Measurements from ENCODE around the gene ITIH3.

ITIH3 gene

GRCh38 chr3:52843108-52843865, 48.7 kb downstream of the ITIH3 start:
- in situ Hi-C loops (cut with HindIII; ENCODE audit: low sequenced_read_pairs): no loop called here

GRCh38 chr3:52843881-52844280, 49.3 kb downstream of the ITIH3 start:
- in situ Hi-C loops (cut with HindIII; ENCODE audit: low sequenced_read_pairs): no loop called here

GRCh38 chr3:52844290-52844975, 49.8 kb downstream of the ITIH3 start:
- in situ Hi-C loops (cut with HindIII; ENCODE audit: low sequenced_read_pairs): no loop called here

GRCh38 chr3:52845157-52845556, 50.6 kb downstream of the ITIH3 start:
- in situ Hi-C loops (cut with HindIII; ENCODE audit: low sequenced_read_pairs): no loop called here

- in situ Hi-C loops (cut with HindIII; ENCODE audit: low sequenced_read_pairs): no loop called here
Observed at GRCh38 chr3:52845691-52846431, 51.3 kb downstream of the ITIH3 start.

GRCh38 chr3:52846432-52846965, 51.9 kb downstream of the ITIH3 start:
- in situ Hi-C loops (cut with HindIII; ENCODE audit: low sequenced_read_pairs): no loop called here

GRCh38 chr3:52847241-52847640, 52.6 kb downstream of the ITIH3 start:
- in situ Hi-C loops (cut with HindIII; ENCODE audit: low sequenced_read_pairs): no loop called here

- in situ Hi-C loops (cut with HindIII; ENCODE audit: low sequenced_read_pairs): no loop called here
Observed at GRCh38 chr3:52847726-52848125, 53.1 kb downstream of the ITIH3 start.

GRCh38 chr3:52848617-52849016, 54.0 kb downstream of the ITIH3 start:
- in situ Hi-C loops (cut with HindIII; ENCODE audit: low sequenced_read_pairs): no loop called here

- in situ Hi-C loops (cut with HindIII; ENCODE audit: low sequenced_read_pairs): no loop called here
Observed at GRCh38 chr3:52849656-52850055, 55.1 kb downstream of the ITIH3 start.

GRCh38 chr3:52851348-52851747, 56.8 kb downstream of the ITIH3 start:
- in situ Hi-C loops (cut with HindIII; ENCODE audit: low sequenced_read_pairs): no loop called here

GRCh38 chr3:52852419-52852818, 57.8 kb downstream of the ITIH3 start:
- in situ Hi-C loops (cut with HindIII; ENCODE audit: low sequenced_read_pairs): no loop called here

- in situ Hi-C loops (cut with HindIII; ENCODE audit: low sequenced_read_pairs): no loop called here
Observed at GRCh38 chr3:52854013-52854412, 59.4 kb downstream of the ITIH3 start.

GRCh38 chr3:52856666-52857065, 62.1 kb downstream of the ITIH3 start:
- in situ Hi-C loops (cut with HindIII; ENCODE audit: low sequenced_read_pairs): no loop called here

- in situ Hi-C loops (cut with HindIII; ENCODE audit: low sequenced_read_pairs): no loop called here
Observed at GRCh38 chr3:52857133-52857532, 62.5 kb downstream of the ITIH3 start.

GRCh38 chr3:52857864-52858263, 63.3 kb downstream of the ITIH3 start:
- in situ Hi-C loops (cut with HindIII; ENCODE audit: low sequenced_read_pairs): no loop called here
